Mucosa of descending colon (tissue), 3 donors: Measurements from ENCODE around the gene PPARA. TPM values are rescaled to one million over a fixed set of nuclear protein-coding genes. Genes with fewer than 3 reads are reported as not detected.
A peak's percentile ranks its signal among the peaks of the same experiment; 100 is the strongest.
"Not testable (repeated sequence)": the region's sequence is repeated elsewhere in the genome, so short reads cannot be mapped to it uniquely, and the experiment has no call there.

Source experiments
- ATAC-seq: fragments of 200-7000 bp; cut with Tn5 transposase; one replicate; pipeline ENCODE4 v1.9.1; 2020; ENCODE audit warnings: mild to moderate bottlenecking, moderate library complexity
- DNase-seq, 3 donors: peaks; one replicate each; pipeline ENCODE4 v3.0.0-alpha.2; 2020
- H3K36me3 ChIP-seq: fragments of 200-600 bp; one replicate; pipeline ENCODE4 v1.8.0; 2021; ENCODE audit warnings: low read depth, mild to moderate bottlenecking
- H3K4me1 ChIP-seq: fragments of 200-600 bp; one replicate; pipeline ENCODE4 v1.8.0; 2021; ENCODE audit warnings: low read depth, mild to moderate bottlenecking
- H3K4me3 ChIP-seq: fragments of 200-600 bp; one replicate; pipeline ENCODE4 v1.8.0; 2021; ENCODE audit warnings: mild to moderate bottlenecking
- H3K9me3 ChIP-seq: fragments of 200-600 bp; one replicate; pipeline ENCODE4 v1.8.0; 2021; ENCODE audit warnings: mild to moderate bottlenecking
- intact Hi-C, 2 donors: fragments of 100-400 bp; cut with DNase I in 1 of 2; cut with micrococcal nuclease in 1 of 2; formaldehyde crosslinking; loops; one replicate each; pipeline versions ENCODE4 v1.11.0 to v1.11.1; 2022; cut with DNase I, micrococcal nuclease
- total RNA-seq, 3 donors: library from RNA; stranded (reverse); fragmentation: NEBNext Ultra II Directional in 2 of 3; extraction: Animal tissue kit (Norgen Biotek cat#: 25700) in 2 of 3; gene quantifications; one replicate each; pipeline versions ENCODE4 v1.2.1 to v1.2.4, GENCODE V29; 2021 to 2023
- TF ChIP-seq, protein P1 (sequence below): fragments of 200-600 bp; IDR thresholded peaks from one replicate; pipeline ENCODE4 v1.8.0; 2022; ENCODE audit warnings: antibody characterized with exemption, mild to moderate bottlenecking
- donor health status: DM: no; HTN: no; CAD: no; lungs with moderate emphysema.
- donor health status: DM: no; HTN: no; CAD: no.
- donor health status: DM: no; HTN: yes; CAD: no.

The PPARA gene
- total RNA-seq, 3 donors from 2014 or later, result 57.9 to 81.4 (median 58.5) TPM

DNA sequence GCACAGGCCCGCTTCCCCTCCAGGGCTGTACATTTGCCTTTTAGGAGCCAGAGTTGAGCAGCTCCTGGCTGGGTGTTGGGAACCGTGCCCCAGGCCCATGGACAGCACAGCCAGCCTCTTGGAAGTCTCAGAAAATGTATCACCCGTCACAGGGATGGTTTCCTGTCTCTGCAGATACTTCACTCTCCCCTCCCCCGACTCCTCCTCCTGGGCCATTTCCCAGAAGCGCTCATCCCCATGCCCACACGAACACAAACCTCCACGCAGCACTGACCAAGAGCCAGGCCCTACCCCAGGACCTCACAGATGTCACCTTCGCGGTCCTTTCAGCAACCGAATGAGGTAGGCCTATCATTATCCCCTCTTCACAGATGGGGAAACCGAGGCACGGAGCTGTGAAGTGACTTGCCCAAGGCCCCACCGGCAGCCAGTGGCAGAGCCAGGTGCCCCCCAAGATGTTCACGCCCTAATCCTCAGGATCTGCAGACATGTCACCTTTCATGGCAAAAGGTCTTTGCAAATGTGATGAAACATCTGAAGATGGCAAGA lies 13.0 kb upstream of the PPARA start:
- TF ChIP-seq, protein P1, sequence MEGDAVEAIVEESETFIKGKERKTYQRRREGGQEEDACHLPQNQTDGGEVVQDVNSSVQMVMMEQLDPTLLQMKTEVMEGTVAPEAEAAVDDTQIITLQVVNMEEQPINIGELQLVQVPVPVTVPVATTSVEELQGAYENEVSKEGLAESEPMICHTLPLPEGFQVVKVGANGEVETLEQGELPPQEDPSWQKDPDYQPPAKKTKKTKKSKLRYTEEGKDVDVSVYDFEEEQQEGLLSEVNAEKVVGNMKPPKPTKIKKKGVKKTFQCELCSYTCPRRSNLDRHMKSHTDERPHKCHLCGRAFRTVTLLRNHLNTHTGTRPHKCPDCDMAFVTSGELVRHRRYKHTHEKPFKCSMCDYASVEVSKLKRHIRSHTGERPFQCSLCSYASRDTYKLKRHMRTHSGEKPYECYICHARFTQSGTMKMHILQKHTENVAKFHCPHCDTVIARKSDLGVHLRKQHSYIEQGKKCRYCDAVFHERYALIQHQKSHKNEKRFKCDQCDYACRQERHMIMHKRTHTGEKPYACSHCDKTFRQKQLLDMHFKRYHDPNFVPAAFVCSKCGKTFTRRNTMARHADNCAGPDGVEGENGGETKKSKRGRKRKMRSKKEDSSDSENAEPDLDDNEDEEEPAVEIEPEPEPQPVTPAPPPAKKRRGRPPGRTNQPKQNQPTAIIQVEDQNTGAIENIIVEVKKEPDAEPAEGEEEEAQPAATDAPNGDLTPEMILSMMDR, result no peak
- Histone ChIP-seq H3K4me3 (no peak overlapping the region), H3K36me3 (no peaks in the 10 kb centered on the region), H3K9me3 (no peaks in the 10 kb centered on the region), H3K4me1 (no peaks in the 10 kb centered on the region)
- ATAC-seq (no peak), DNase-seq (peak in 1 of 3 donors; percentile 32)
- intact Hi-C loops, result no loop called here

DNA sequence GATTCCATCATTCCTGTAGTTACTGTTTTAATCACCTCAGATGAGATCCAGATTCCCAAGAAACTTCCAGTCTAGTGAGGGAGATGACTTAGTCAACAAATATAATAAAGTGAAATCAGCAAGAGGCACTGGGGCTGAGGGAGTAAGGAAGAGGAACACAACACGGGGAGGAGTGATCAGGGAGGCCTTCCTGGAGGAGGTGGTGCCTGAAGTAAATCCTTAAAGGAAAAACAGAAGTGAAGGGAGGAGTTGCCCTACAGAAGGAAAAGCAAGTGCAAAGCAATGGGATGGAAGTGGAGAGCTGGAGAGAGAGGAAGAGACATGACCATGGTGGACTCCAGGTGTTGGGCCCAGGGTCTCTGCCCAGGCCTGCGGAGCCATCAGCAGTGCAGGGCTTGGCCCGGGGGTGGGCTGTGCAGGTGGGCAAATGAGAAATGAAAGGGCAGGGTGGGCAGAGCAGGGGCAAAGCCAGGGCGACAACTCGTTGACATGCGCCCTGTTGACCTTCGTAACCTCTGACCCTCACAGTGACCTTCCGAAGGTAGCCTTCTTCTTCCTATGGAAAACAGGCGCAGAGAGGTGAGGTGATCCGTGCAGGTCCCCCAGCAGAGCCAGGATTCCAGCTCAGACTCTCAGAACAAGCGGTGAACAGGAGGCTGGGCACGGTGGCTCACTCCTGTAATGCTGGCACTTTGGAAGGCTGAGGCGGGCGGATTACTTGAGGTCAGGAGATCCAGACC lies 12.1 kb upstream of the PPARA start:
- intact Hi-C loops, result no loop called here
- H3K36me3 ChIP-seq, result no peaks in the 10 kb centered on the region
- DNase-seq, result peak in 1 of 3 donors; percentile 14

DNA sequence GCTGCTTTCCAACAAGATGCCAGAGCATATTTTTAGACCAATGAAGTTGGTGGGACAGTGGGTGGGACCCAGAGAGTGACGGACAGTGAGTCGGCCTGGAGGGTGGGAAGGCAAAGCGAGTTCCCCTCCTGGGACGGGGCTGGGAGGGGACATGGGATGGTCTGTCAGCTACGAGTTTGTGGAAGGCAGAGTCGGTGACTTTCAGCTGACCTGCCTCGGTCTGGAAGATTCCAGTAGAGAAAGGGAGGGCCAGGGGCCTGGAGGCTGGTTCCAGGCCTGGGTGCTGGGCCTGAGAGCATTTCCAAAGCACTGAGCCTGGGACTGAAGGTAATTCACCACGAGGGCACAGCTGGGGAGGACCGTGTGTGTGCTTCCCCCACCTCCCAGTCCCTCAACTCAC lies 10.9 kb upstream of the PPARA start:
- H3K4me3 ChIP-seq, H3K9me3 ChIP-seq, intact Hi-C loops, H3K36me3 ChIP-seq, H3K4me1 ChIP-seq, ATAC-seq: not testable (repeated sequence)
- DNase-seq, result peak in 1 of 3 donors; percentile 35

More for the DNA sequence above, 12.1 kb upstream of the PPARA start:
- H3K4me3 ChIP-seq, result no peak overlapping the region
- TF ChIP-seq, protein P1, result no peak
- no peak for ATAC-seq
- H3K4me1 ChIP-seq, result no peaks in the 10 kb centered on the region
- H3K9me3 ChIP-seq, result no peaks in the 10 kb centered on the region

DNA sequence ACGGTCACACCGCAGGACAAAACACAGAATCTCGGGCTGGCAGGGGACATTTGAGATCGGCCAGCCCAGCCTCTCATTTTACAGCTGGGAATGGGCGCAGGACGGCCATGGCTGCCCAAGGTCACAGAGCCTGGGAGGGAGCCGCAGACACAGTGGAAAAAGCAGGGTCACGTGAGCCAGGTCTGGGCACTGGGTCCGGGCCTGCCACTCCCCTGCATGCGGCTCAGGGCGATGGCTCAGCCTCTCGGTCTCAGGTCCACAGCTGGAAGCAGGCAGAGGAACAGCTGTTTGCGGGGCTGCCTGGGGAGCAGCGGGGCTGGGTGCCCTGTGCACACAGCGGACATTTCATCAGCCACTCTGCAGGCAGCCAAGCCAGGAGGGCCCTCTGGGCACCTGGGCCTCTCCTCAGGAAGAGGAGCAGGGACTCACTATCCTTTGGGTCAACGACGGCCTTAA lies 10.4 kb upstream of the PPARA start:
- Histone ChIP-seq H3K36me3 (no peaks in the 10 kb centered on the region), H3K4me1 (no peaks in the 10 kb centered on the region), H3K9me3 (no peaks in the 10 kb centered on the region), H3K4me3 (no peak overlapping the region)
- TF ChIP-seq, protein P1, result no peak
- DNase-seq, result peak in 2 of 3 donors; percentile 33 to 46
- intact Hi-C loops, result no loop called here
- no peak for ATAC-seq

DNA sequence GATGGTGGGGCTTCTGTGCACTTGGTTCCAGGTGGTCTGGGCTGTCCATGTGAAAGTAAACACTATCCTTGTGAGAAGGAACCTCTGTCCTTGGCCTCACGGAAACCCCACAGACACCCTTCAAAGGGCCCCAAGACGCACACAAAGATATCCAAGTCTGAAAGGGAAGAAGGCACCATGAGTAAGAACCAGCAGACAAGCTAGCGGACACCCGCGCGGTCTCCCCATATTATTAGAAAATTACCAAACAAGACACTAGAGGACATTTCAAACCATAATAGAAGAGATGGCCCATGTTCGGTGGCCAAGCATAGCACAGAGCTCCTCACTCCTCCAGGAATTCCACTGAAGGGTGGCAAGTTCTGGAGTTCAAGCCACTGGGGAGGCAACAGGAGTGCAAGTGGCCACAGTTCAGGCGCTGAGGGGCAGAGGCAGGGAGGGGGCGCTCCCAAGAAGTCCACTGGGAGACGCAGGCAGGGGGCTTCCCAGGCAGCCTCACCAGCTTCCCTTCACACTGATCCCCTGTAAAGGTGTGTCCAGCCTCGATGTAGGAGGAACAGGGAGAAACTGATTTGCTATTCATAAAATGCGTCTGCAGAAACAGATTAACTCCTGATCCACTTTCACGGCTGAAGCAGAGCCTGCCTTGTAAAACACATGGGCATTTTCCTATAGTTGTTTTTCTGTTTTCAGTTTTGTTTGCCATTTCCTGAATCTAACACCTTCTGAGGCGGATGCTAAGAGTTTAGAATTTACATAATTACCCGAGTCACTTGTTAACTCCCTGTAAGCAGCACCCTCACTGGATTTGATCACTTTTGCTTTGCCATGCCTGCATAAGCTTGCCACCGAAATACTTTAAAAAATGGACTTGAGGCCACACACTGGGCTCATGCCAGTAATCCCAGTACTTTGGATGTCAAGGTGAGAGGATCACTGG lies 9.1 kb upstream of the PPARA start:
- Histone ChIP-seq H3K9me3 (no peaks in the 10 kb centered on the region), H3K36me3 (no peaks in the 10 kb centered on the region), H3K4me1 (no peaks in the 10 kb centered on the region), H3K4me3 (no peak overlapping the region)
- DNase-seq, result peak in 2 of 3 donors; percentile 12 to 36
- intact Hi-C loops, result no loop called here
- TF ChIP-seq, protein P1, result no peak
- no peak for ATAC-seq
